Nephron progenitor cell (in vitro differentiated cells): ENCODE results near the gene WFDC8.

Source experiments
- DNase-seq: peaks from one replicate; pipeline ENCODE4 v3.0.0; 2021
- H3K27ac Mint-ChIP-seq: 2 replicates; pipeline ENCODE4 v1.8.0; 2021; ENCODE audit warnings: mild to moderate bottlenecking, moderate library complexity, mixed read lengths
- H3K27me3 Mint-ChIP-seq: 2 replicates; pipeline ENCODE4 v1.8.0; 2021; ENCODE audit warnings: mild to moderate bottlenecking, low read depth, mixed read lengths; ENCODE audit not compliant: poor library complexity
- H3K36me3 Mint-ChIP-seq: 2 replicates; pipeline ENCODE4 v1.8.0; 2021; ENCODE audit warnings: low read depth, mixed read lengths
- H3K4me1 Mint-ChIP-seq: 2 replicates; pipeline ENCODE4 v1.8.0; 2021; ENCODE audit warnings: mixed read lengths
- H3K4me3 Mint-ChIP-seq: 2 replicates; pipeline ENCODE4 v1.8.0; 2021; ENCODE audit warnings: mild to moderate bottlenecking, moderate library complexity, mixed read lengths
- H3K9me3 Mint-ChIP-seq: 2 replicates; pipeline ENCODE4 v1.8.0; 2021; ENCODE audit warnings: mild to moderate bottlenecking, moderate library complexity, mixed read lengths
- TF ChIP-seq, protein P1 (sequence below): fragments of 200-600 bp; sonication (generic); IDR thresholded peaks from 2 replicates; pipeline ENCODE4 v1.5.0; 2021; ENCODE audit warnings: antibody characterized with exemption

WFDC8 gene

DNA sequence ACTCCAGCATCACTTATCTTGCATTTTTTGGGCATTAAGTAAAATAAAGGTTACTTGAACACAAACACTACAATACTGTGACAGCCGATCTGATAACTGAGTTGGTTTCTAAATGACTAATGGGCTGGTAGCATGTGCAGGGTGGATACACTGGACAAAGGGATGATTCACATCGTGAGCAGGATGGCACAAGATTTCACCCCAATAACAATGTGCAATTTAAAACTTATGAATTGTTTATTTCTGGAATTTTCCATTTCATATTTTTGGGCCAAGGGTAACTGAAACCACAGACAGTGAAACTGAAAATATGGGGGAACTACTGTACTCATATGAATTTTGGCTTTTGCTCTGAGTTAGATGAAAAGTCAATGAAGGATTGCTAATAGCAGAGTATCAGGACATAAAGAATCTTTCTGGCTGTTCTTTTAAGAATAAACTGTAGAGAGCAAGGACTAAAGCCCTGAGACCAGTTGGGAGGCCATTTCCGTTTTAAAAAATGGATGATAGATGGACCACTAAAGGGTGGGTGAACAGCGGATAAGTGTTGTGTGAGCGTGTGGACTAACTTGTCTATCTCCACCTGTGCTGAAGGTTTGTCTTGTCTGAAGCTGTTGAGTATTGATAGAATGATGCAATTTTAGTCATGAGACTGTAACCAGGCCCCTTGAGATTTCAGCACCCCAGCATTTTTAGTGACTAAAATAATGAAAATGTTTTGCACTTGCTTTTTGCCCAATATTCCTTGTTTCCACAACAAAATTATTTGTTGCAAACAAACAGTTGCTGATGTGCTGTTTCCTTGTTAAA is 71.9 kb downstream of the WFDC8 start:
- TF ChIP-seq, protein P1, sequence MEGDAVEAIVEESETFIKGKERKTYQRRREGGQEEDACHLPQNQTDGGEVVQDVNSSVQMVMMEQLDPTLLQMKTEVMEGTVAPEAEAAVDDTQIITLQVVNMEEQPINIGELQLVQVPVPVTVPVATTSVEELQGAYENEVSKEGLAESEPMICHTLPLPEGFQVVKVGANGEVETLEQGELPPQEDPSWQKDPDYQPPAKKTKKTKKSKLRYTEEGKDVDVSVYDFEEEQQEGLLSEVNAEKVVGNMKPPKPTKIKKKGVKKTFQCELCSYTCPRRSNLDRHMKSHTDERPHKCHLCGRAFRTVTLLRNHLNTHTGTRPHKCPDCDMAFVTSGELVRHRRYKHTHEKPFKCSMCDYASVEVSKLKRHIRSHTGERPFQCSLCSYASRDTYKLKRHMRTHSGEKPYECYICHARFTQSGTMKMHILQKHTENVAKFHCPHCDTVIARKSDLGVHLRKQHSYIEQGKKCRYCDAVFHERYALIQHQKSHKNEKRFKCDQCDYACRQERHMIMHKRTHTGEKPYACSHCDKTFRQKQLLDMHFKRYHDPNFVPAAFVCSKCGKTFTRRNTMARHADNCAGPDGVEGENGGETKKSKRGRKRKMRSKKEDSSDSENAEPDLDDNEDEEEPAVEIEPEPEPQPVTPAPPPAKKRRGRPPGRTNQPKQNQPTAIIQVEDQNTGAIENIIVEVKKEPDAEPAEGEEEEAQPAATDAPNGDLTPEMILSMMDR: no peak
- DNase-seq: no peak
- no peak overlapping the region for H3K27ac Mint-ChIP-seq
- peaks cover 22% of the 10 kb centered on the region for H3K4me1 Mint-ChIP-seq
- H3K4me3 Mint-ChIP-seq: no peak overlapping the region
- H3K36me3 Mint-ChIP-seq: no peaks in the 10 kb centered on the region
- peaks cover 17% of the 10 kb centered on the region for H3K27me3 Mint-ChIP-seq
- H3K9me3 Mint-ChIP-seq: no peaks in the 10 kb centered on the region

DNA sequence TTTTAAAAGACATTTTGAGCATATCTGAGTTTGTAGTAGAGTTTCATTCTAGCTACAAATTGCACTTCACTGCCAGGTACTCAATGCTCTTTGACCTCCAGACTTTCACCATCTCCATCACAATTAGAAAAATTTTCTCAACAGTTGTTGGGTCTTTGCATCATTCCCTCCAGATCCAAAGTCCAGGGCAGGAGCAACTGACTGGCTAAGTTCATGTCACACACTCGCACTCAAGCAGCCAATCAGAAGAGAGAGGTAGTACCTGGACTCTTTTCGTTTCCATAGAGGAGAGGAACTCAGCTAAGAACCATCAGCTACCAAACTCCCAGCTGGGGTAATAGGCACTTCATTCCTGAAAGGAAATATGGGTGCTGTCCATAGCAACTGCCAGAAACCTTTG is 72.7 kb downstream of the WFDC8 start:
- TF ChIP-seq, protein P1: no peak
- Mint-ChIP-seq H3K27ac (no peak overlapping the region), H3K27me3 (peaks cover 20% of the 10 kb centered on the region), H3K4me3 (no peak overlapping the region), H3K4me1 (peaks cover 22% of the 10 kb centered on the region), H3K9me3 (no peaks in the 10 kb centered on the region), H3K36me3 (no peaks in the 10 kb centered on the region)
- no peak for DNase-seq

DNA sequence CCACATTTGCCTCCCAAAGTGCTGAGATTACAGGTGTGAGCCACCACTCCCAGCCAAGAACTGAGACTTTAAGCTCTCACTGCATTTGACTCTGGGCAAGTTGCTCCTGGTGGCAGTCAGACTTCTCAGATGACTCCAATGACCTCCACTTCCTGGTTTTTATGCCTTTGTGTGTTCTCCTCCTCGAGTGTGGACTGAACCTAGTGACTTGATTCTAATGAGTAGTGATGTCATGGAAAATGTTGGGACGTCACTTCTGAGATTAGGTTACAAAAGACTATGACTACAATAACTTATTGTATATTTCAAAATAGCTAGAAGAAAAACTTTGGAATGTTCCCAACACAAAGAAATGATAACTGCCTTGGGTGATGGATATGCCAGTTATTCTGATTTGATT is 75.7 kb downstream of the WFDC8 start:
- TF ChIP-seq, protein P1: no peak
- H3K27me3 Mint-ChIP-seq: peaks cover 28% of the 10 kb centered on the region
- H3K4me1 Mint-ChIP-seq: no peaks in the 10 kb centered on the region
- H3K36me3 Mint-ChIP-seq: no peaks in the 10 kb centered on the region
- DNase-seq: no peak
- H3K9me3 Mint-ChIP-seq: no peaks in the 10 kb centered on the region
- H3K27ac Mint-ChIP-seq: no peak overlapping the region
- H3K4me3 Mint-ChIP-seq: no peak overlapping the region

DNA sequence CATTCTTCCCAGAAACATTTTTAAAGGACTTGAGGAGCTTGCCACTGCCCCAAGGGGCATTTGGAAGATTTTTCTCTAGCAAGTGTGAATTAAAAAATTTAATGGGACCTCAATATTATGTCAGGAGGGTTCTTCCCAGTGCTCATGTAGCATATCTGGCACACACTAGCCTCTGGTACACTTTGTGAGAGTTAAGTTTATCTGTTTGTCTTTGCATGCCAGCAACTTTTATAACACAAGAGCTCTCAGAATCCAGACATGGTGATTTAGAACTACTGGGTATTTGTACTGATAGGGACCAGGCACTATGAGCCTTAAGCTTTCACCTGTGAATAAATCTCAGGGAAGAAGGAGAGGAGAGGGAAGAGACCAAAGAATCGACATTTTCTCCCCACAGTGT is 76.5 kb downstream of the WFDC8 start:
- DNase-seq: no peak
- Mint-ChIP-seq H3K4me3 (no peak overlapping the region), H3K4me1 (no peaks in the 10 kb centered on the region), H3K27ac (no peak overlapping the region), H3K9me3 (no peaks in the 10 kb centered on the region), H3K36me3 (no peaks in the 10 kb centered on the region), H3K27me3 (peaks cover 28% of the 10 kb centered on the region)
- TF ChIP-seq, protein P1: no peak
